ENCODE measurements around the gene FOXO3.

DNA sequence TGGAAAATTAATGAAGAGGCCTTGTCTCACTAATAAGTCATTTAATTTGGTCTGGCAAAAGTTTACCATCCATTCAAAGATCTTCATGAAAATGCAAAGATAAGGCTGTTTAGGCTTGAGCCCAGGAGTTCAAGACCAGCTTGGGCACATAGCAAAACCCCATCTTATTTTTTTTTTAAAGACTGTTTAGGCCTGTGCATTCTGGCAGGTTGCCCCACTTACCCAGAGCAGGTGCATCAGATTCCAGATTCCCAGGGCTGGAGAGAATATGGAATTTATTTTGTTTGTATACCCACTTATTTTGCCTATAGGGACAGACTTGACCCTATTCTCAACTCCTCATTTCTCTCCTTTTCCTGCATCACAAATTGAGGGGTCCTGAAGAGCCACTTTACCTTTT lies 5.7 kb downstream of the FOXO3 start:
- no peak for TF ChIP-seq CTCF (IDR thresholded peaks at IDR 0.05)
- no peak for TF ChIP-seq EP300 (IDR thresholded peaks at IDR 0.05)
